HT-29 (cell line): ENCODE data around the gene LCN15. TPM values are rescaled to one million over a fixed set of nuclear protein-coding genes. Genes with fewer than 3 reads are reported as not detected.
A peak's percentile ranks its signal among the peaks of the same experiment; 100 is the strongest.
"Not testable (repeated sequence)": the region's sequence is repeated elsewhere in the genome, so short reads cannot be mapped to it uniquely, and the experiment has no call there.

Experiments used
- DNase-seq: peaks from one replicate; pipeline ENCODE4 v3.0.0-alpha.2; 2015; ENCODE audit warnings: low spot score
- total RNA-seq: library from RNA; depleted of rRNA; stranded (reverse); fragments of >200 nt; shearing (Covaris generic); gene quantifications from 2 replicates; pipeline ENCODE4 v1.2.3, GENCODE V29; 2014

The LCN15 gene
- total RNA-seq, 1 experiment from 2014 or later: not detected

- DNase-seq: no peak
Observed at GRCh38 chr9:136775191-136775590, 10.9 kb upstream of the LCN15 start.

DNA sequence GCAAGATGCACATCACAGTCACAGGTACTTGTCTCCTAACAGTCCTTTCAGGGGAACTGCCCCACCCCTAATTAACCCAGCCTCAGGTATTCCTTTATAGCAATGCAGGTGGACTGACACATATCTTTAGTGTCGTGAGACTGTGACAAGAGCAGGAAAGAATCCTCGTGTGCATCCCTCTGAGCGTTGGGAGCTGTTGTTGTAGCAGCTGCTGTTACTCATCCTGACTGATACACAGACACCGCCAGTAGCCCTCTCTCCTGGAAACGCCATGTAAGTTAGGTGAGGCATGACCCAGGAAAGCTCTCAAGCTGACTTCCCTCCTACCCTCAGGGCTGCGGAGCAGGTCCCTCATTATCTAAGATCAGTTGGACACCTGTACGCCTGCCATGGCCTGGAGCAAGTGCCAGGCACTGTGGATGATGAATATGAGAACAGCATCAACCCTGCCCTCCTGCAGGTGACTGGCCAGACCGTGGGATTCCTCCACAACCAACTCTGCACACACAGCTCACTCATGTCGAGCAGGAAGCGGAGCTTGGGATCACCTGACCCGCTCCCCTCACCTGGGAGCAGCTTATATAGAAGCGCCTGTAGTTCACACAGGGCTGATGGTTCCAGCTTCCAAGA lies 10.2 kb upstream of the LCN15 start:
- no peak for DNase-seq

DNA sequence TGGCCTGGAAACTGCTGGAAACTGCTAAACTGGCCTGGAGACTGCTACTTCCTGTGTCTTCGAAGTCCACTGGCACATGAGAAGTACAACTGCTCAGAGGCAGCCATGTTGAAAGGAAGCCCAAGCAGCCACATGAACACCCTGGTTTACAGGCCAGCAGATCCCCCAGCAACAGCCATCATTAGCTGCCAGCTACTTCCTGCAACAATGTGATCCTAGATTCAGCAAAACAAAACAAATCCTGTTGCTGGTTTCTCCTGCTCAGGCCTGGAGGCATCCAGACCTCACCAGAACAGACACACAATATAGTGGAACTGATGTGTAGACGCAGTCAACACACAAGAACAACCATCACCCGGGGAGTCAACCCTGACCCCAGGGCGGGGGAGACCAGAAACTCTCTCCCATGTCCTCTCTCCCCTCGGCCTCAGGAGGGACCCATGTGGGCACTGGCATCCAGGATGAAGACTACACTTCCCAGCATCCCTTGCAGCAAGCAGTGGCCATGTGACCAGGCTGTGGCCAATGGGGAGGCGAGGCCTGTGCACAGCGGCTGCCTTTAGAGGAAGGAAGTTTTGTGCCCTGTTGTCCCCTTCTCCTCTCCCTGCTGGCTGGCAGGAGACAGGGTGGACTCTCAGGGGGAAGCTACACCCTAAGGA lies 9.2 kb upstream of the LCN15 start:
- no peak for DNase-seq

DNA sequence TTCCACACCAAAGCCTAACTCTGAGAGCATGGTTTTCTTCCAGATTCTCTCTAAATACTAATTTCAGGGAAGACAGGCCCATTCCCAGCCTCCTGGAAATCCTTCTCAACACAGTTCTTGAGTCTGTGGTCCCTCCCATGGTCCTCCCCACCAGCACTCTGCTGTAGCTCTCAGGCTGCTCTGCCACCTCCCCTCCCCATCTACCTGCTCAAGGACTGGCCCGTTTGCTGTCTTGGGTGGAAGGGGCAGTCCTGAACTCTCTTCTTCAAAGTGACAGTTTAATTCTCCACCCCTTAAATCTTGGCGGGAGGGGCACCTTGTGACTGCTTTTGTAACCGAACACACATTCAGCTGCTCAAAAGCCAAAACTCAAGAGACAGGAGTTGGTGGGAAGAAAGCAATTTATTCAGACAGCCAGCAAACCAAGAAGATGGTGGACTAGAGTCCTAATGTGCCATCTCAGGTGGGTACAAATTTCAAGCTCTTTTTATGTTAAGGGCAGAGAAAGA lies 7.6 kb upstream of the LCN15 start:
- DNase-seq: no peak

DNA sequence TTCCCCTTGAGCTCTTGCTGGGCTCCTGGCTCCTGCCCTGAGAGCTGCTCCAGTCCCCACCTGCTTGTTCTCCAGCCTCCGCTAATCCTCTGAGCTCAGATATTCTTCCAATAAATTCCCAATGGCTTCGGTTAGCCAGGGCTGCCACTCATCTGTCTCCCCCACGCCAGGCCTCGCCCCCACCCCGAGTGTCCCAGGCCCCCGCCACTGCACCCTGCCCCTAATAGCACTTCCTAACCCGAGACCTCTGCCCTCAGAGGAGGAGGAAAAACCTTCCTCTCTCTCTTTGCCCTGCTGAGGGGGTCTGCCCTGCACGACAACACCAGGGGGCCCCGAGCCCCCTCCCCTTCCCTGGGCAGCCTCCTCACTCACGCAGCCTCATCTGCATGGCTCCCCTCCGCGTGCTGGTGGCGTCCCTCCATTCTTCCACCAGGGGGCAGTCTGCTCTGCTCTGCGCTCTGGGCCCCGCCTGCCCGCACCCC lies 5.4 kb upstream of the LCN15 start:
- DNase-seq: peak; percentile 34

DNA sequence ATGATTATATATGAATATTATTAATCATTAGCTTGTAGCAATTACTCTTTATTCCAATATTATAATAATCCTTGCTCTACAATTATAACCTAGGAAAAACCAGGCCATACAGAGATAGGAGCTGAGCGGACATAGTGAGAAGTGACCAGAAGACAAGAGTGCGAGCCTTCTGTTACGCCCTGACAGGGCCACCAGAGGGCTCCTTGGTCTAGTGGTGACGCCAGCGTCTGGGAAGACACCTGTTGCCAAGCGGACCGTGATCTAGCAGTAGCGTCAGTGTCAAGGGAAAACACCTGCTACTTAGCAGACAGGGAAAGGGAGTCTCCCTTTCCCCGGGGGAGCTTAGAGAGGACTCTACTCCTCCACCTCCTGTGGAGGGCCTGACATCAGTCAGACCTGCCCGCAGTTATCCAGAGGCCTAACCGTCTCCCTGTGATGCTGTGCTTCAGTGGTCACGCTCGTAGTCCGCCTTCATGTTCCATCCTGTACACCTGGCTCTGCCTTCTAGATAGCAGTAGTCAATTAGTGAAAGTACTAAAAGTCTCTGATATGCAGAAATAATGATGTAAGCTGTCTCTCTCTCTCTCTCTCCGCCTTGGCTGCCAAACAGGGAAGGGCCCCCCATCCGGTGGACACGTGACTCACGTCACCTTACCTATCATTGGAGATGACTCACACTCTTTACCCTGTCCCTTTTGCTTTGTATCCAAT lies 2.2 kb upstream of the LCN15 start:
- DNase-seq: peak; percentile 72

DNA sequence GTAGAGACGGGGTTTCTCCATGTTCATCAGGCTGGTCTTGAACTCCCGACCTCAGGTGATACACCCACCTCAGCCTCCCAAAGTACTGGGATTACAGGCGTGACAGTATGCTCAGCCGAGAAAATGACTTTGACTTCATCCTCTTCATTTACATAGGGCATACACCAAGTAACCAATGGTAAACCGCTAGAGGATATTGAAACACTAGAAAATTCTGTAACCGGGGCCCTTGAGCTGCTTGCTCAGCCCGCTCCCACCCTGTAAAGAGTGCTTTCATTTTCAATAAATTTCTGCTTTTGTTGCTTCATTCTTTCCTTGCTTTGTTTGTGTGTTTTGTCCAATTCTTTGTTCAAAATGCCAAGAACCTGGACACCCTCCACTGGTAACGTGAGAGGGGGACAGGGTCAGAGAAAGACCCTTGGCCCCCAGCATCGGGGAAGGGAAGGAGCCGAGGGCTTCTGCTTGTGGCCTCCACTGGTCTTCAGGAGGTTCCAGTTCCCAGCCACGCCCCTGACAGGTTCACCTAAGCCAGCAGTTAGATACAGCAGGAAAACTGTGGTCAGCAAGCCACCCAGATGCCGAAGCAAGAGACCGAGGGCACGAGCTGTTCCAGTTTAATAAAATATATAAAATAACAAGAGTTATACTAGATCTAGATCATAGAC lies 1.6 kb upstream of the LCN15 start:
- not testable (repeated sequence) for DNase-seq

DNA sequence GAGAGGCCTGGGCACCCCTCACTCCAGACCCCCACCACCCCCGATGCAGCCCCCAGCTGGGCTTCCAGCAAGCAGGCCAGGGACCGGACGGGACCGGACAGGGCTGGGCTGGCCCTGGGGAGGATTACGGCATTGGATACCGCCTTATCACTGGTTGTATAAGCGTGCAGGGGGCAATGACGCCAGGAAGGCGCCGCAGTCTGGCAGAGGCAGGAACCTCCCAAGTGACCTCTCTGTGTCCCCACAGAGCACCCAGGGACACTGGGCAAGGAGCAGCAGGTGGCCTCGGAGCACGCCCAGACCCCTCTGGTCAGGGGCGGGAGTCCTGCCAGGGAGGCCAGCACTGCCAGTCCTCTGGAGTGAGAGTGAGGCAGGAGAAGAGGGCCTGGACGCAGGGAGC lies 723 bp upstream of the LCN15 start:
- no peak for DNase-seq

DNA sequence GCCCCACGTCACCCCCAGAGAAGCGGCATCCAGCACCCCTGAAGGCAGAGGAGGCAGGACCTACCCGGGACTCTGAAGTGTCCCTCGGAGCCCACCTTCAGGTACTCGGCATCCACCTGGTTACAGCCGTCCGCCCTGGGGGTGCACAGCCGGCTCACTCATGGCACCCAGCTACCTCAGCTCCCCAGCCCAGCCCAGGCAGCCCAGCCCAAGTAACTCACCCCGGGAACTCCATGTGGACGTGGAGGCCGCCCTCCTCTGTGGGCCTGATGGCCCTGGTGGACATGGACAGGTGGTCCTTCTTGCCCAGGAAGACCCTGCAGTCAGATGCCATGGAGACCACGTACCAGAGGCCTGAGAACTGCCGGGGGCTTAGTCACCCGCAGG lies 676 bp downstream of the LCN15 start:
- DNase-seq: no peak

DNA sequence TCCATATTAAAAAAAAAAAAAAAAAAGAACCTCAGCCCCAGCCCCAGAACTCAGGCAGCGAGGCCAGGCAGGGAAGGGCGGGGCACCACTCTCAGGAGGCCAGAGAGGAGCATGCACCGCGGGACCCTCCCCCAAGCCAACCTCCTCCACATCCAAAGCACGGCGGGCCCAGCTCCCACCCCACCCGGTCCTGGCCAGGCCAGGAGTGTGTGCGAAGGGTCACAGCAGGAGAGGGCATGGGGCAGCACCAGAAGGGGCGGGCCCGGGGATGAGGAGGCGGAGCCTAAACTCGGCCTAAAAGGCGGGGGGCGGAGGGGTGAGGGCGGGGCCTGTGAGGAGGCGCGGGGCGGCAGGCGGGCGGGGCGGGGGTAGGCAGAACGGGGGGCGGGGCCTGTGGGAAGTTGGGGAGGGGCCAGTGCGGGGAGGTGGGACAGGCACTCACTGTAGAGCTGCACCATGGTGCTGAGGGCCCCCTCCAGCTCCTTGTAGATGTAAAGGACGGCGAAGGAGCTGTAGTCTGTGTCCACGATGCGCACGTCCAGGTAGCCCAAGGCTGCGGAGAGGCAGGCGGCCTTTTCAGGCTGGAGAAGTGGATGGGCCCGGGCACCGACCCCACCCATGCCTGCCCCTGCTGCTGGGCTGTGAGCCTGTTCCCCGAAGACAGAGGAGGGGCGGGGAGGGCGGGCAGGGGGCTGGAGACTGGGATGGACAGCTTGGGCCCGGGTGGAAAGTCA lies 1.2 kb downstream of the LCN15 start:
- peak; percentile 74 for DNase-seq

DNA sequence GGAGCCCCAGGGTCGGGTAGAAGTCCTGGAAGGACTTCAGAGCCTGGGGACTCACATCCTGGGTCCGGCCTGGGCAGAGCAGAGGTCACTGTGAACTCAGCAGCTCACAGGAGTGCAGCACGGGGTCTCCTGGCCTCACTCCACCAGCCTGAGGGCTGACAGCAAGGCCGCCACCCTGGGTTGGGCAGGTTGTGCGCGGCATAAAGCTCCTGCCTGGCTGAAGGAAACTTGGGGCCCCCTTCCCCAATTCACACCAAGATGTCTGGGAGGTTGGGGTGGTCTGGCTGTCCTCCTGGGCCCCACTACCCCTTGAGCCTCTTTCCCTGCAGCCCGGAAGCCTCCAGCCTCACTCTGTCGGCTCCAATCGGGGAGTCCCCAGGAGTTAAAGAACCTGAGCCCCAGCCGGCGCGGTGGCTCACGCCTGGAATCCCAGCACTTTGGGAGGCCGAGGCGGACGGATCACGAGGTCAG lies 2.1 kb downstream of the LCN15 start:
- no peak for DNase-seq

DNA sequence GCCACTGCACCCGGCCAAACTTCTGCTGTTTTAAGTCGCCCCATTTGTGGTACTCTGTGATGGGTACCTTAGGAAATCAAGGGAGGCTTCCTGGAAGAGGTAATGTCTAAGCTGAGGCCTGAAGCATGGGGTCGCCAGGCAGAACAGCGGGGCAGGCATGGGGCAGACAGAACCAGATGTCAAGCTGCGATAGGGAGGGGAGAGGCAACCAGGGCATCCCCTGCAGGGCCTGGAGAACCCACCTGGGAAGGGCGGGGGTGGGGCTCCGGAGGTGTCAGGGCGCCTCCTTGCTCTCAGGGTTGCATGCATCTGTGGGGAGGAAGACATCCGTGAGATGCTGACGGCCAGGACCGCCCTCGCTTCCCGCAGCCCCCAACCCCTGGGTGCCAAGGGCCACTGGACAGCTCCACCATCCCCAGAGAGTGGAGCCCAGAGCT lies 2.8 kb downstream of the LCN15 start:
- DNase-seq: no peak

- DNase-seq: peak; percentile 81
Observed at GRCh38 chr9:136760834-136761544, 3.3 kb downstream of the LCN15 start.

GRCh38 chr9:136760424-136760823 lies 3.9 kb downstream of the LCN15 start:
- no peak for DNase-seq

DNA sequence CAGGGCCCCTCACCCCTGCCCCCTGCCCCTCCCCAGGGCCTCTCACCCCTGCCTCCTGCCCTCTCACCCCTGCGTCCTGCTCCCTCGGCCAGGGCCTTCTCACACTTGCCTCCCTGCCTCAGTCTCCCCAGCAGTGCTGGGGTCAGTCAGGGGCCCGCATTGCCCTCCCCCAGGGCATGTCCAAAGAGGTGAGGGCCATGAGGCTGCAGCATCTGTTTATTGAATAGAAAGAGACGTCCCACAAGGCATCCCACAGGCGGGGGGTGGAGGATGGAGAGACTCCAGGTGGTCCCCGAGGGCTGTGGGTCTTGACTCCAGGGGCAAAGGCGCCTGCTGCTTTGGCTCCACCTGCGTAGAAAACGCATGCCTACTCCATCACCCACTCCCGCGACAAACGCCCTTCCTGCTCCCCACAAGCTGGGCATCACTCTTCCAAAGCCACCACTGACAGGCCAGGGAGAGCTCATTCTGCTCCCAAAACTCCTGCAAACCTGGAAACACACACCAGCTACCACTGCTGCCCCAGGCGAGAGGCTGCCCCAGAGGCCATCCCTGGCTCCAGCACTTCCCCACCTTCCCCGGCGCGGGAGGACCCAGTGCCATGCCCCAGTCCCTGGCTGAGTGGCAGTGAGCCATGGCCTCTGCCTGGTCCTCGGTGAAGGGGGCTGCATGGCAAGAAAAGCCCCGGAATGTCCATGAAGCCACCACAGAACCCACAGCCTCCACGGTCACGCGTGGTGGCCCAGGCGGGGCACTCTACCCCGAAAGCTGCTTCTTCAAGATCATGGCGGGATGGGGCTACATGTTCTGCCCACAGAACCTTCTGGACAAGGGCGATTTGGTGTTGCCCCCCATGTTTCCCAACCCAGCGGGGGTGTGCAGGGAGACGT lies 4.6 kb downstream of the LCN15 start:
- DNase-seq: no peak

GRCh38 chr9:136759001-136759400 lies 5.3 kb downstream of the LCN15 start:
- no peak for DNase-seq

DNA sequence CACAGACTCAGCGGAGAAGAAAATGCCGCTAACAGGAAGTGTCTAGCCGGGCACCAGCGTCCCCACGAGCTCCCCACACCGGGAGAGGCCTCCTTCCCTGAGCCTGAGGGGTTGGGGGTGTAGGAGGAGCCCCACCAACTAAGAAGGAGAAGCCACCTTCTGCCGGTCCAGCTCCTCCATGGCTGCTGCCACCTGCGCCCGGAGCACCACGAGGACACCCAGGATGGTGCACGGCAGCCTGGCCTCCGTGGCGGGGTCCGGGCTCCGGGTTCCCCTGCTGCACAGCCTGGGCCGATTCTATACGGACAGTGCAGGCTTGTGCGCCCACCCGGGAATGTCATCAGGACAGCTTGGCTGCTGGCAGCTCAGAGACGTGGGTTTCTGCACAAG lies 6.6 kb downstream of the LCN15 start:
- DNase-seq: no peak

GRCh38 chr9:136757328-136757727 lies 7.0 kb downstream of the LCN15 start:
- no peak for DNase-seq

DNA sequence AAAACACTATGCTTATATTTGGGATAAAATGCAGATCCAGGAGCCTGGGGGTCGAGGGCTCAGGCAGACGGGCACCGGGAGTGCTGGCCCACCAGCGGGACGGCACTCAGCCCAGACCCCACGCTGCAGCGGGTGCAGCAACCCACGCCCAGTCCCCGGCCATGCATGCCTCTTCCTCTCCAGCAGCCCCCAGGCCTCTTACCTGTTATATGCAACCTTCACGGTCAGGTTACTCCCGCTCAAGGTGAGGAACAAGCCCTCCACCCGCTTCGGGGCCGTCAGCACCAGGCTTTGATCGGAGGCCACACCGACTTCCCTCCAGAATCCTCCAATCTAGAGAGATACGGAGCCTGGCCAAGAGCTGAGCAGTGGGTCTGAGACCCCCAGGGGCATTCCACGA lies 7.5 kb downstream of the LCN15 start:
- no peak for DNase-seq

DNA sequence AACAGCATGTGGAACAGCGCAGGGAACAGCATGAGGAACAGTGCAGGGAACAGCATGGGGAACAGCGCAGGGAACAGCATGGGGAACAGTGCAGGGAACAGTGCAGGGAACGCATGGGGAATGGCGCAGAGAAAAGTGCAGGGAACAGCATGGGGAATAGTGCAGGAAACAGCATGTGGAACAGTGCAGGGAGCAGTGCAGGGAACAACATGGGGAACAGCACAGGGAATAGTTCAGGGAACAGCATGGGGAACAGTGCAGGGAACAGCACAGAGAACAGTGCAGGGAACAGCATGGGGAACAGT lies 8.2 kb downstream of the LCN15 start:
- no peak for DNase-seq
